Thoracic aorta (tissue), 2 donors: ENCODE results near the gene CDC42EP5. TPM values are rescaled to one million over a fixed set of nuclear protein-coding genes. Genes with fewer than 3 reads are reported as not detected.
"Not testable (repeated sequence)": the region's sequence is repeated elsewhere in the genome, so short reads cannot be mapped to it uniquely, and the experiment has no call there.

Experiments
- ATAC-seq: fragments of 150-250 bp; one replicate; pipeline ENCODE4 v1.8.0; 2017; ENCODE audit warnings: low read depth; ENCODE audit not compliant: insufficient number of reproducible peaks, low FRiP score
- DNase-seq: peaks from one replicate; pipeline ENCODE4 v3.0.0-alpha.2; 2020; ENCODE audit warnings: low spot score
- H3K27ac ChIP-seq, 2 donors: fragments of 200-600 bp; sonication (generic); 1 replicate in 1 of 2; 2 replicates in 1 of 2; pipeline ENCODE4 v1.5.1; 2016; ENCODE audit warnings: mild to moderate bottlenecking in 2 of 2, moderate library complexity in 2 of 2
- H3K27me3 ChIP-seq: fragments of 200-600 bp; sonication (generic); replicated peaks from 2 replicates; pipeline ENCODE4 v1.6.0; 2016; ENCODE audit warnings: mild to moderate bottlenecking; ENCODE audit not compliant: insufficient read depth
- H3K36me3 ChIP-seq: fragments of 200-600 bp; sonication (generic); one replicate; pipeline ENCODE4 v1.5.1; 2016
- H3K4me1 ChIP-seq, 2 donors: fragments of 200-600 bp; sonication (generic); 1 replicate in 1 of 2; 2 replicates in 1 of 2; pipeline versions ENCODE4 v1.5.1 to v1.6.0; 2016; ENCODE audit warnings: low read depth in 2 of 2, mild to moderate bottlenecking in 1 of 2; ENCODE audit not compliant: control insufficient read depth in 1 of 2
- H3K4me3 ChIP-seq: fragments of 200-600 bp; sonication (generic); 2 replicates; pipeline ENCODE4 v1.5.1; 2016; ENCODE audit warnings: mild to moderate bottlenecking
- H3K9me3 ChIP-seq: fragments of 200-600 bp; sonication (generic); 2 replicates; pipeline ENCODE4 v1.5.1; 2016
- total RNA-seq, 2 donors: library from RNA; depleted of rRNA; stranded (reverse); fragments of >200 nt; gene quantifications; one replicate each; pipeline versions ENCODE4 v1.1.0 to v1.2.3, GENCODE V29; 2016
- TF ChIP-seq, protein P1 (sequence below): fragments of 200-600 bp; sonication (generic); IDR thresholded peaks from one replicate; pipeline ENCODE4 v1.5.1; 2019; ENCODE audit warnings: antibody characterized with exemption

Gene CDC42EP5
- total RNA-seq, 2 donors from 2014 or later = 41.2 to 55.9 TPM

DNA sequence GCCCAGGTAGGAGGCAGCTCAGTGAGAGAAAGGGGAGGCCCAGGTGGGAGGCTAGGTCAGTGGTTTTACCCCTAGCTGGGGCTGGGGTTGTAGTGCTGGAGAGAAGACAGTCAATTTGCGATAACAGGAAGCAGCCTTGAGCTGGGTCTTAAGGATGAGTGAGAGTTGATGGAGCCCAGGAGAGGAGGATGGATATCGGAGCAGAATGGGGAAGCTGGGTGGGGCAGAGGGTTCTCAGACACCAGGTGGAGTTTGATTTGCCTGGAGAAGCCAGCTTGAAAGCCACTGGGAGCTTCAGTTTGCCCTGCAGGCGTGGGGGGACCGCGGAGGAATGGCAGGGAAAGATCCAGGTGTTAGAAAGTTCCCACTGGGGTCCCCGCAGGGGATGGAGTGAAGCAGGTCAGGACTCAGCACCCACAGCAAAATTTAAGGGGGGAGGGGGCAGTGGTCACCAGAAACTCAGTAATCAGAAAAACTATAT, 836 bp upstream of the CDC42EP5 start:
- H3K36me3 ChIP-seq = no peaks in the 10 kb centered on the region
- H3K4me1 ChIP-seq = peaks cover 3 to 24% of the 10 kb centered on the region in 2 donors
- peak overlapping the region; percentile 65 to 81 for H3K27ac ChIP-seq
- peak overlapping the region; percentile 81 for H3K4me3 ChIP-seq
- ATAC-seq = no peak
- TF ChIP-seq, protein P1, sequence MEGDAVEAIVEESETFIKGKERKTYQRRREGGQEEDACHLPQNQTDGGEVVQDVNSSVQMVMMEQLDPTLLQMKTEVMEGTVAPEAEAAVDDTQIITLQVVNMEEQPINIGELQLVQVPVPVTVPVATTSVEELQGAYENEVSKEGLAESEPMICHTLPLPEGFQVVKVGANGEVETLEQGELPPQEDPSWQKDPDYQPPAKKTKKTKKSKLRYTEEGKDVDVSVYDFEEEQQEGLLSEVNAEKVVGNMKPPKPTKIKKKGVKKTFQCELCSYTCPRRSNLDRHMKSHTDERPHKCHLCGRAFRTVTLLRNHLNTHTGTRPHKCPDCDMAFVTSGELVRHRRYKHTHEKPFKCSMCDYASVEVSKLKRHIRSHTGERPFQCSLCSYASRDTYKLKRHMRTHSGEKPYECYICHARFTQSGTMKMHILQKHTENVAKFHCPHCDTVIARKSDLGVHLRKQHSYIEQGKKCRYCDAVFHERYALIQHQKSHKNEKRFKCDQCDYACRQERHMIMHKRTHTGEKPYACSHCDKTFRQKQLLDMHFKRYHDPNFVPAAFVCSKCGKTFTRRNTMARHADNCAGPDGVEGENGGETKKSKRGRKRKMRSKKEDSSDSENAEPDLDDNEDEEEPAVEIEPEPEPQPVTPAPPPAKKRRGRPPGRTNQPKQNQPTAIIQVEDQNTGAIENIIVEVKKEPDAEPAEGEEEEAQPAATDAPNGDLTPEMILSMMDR = no peak
- DNase-seq = no peak
- H3K9me3 ChIP-seq = no peaks in the 10 kb centered on the region
- no peaks in the 10 kb centered on the region for H3K27me3 ChIP-seq

DNA sequence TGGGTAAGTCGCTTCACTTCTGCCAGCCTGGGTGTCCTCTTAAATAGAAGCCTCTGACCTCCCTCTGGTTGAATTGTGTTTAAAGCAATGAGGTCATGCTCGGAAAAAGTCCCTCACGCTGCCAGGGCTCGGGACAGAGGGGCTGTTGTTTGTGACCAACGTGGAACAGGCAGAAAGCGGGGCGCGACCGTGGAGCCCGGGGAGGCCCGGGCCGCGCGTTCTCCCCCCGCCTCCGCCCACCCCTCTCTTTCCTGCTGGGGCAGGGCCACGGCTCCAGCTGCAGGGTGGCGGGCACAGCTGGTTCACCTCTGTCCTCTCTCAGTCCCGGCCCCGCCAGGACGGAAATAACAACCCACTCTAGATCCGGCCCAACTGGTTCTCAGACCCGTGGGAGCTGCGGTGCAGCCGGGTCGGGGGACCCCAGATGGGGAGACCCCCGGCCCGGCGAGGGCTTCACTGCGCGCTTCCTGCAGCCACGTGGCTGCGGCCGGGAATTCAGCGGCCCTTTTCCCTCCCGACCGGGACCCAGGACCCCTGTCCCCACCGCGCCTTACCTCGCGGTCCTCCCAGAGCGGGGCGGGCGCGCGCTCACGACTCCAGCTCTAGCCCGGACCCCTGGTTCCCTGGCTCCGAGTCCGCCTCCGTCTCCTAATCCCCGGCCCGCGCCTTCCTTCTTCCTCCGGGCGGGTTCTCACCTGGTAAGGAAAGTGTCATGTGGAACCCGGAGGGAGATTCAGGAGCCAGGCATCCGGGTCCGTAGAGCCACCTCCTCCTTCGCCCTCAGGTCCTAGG, 1.9 kb downstream of the CDC42EP5 start:
- TF ChIP-seq, protein P1 = no peak
- peak overlapping the region; percentile 70 to 82 for H3K27ac ChIP-seq
- H3K27me3 ChIP-seq = no peaks in the 10 kb centered on the region
- DNase-seq = no peak
- H3K4me3 ChIP-seq = peak overlapping the region; percentile 80
- H3K9me3 ChIP-seq = no peaks in the 10 kb centered on the region
- no peaks in the 10 kb centered on the region for H3K36me3 ChIP-seq
- peak; percentile 35 for ATAC-seq
- peaks cover 3 to 24% of the 10 kb centered on the region in 2 donors for H3K4me1 ChIP-seq

DNA sequence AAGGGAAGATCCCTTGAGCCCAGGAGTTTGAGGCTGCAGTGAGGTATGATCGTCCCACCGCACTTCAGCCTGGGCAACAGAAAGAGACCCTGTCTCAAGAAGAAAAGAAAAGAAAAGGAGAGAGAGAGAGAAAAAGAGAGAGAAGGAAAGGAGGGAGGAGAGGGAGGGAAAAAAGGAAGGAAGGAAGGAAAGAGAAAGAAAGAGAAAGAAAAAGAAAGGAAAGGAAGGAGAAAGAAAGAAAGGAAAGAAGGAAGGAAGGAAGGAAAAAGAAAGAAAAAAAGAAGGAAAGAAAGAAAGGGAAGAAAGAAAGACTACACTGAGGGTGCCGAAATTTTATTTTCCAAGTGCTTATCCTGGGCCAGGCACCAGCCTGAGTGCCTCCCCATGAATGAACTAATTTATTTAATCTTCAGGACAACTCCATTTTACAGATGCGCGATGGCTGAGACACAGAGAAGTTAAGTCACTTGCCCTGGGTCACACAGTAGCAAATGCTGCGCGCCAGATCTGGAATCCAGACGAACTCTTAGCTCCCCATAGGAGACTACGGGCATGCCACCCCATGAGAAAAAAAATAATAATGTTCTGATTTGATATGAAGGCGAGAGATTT, 2.7 kb downstream of the CDC42EP5 start:
- no peak for ATAC-seq
- TF ChIP-seq, protein P1 = no peak
- H3K9me3 ChIP-seq = no peaks in the 10 kb centered on the region
- peak overlapping the region in 1 of 2 donors; percentile 82 for H3K27ac ChIP-seq
- DNase-seq = no peak
- H3K27me3 ChIP-seq = no peaks in the 10 kb centered on the region
- H3K4me3 ChIP-seq = peak overlapping the region; percentile 80
- no peaks in the 10 kb centered on the region for H3K36me3 ChIP-seq
- H3K4me1 ChIP-seq = peaks cover 3 to 24% of the 10 kb centered on the region in 2 donors

DNA sequence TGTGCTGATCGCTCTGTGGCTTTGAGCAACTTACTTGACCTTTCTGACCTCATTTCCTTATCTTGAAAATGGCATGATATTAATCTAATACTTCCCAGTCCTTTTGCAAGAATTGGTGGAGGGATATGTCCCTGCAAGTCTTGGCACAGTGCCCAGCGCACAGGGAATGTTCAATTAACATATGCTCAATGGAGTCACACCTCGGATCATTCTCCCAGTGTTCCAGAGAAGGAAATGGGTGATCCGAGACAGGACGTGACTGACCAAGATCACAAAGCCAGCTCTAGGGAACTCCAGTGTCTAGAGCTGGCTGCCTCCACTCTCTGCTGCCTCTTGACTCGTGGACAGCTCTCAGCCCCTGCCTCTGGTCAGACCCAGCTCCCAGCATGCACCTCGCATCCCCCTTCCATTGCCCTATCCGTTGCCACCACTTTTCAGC, 3.6 kb downstream of the CDC42EP5 start:
- TF ChIP-seq, protein P1 = no peak
- Histone ChIP-seq H3K4me3 (no peak overlapping the region), H3K27ac (no peak overlapping the region), H3K36me3 (no peaks in the 10 kb centered on the region), H3K4me1 (peaks cover 3 to 28% of the 10 kb centered on the region in 2 donors), H3K27me3 (no peaks in the 10 kb centered on the region), H3K9me3 (no peaks in the 10 kb centered on the region)
- no peak for ATAC-seq
- no peak for DNase-seq

DNA sequence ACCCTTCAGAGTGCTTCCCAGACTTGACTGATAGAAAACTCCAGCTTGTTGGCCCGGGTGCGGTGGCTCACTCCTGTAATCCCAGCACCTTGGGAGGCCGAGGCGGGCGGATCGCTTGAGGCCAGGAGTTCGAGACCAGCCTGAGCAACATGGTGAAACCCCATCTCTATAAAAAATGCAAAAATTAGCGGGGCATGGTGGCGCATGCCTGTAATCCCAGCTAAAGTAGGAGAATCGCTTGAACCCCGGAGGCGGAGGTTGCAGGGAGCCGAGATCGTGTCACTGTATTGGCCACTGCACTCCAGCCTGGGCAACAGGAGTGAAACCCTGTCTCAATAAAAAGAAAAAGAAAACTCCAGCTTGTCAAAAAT, 7.0 kb downstream of the CDC42EP5 start:
- H3K9me3 ChIP-seq, DNase-seq, H3K4me3 ChIP-seq, ATAC-seq, H3K27me3 ChIP-seq, H3K27ac ChIP-seq: not testable (repeated sequence)
- peaks cover 12% of the 10 kb centered on the region for H3K36me3 ChIP-seq
- H3K4me1 ChIP-seq = peaks cover 9 to 36% of the 10 kb centered on the region in 2 donors
